ENCODE data around the gene MID1.
"Not testable (repeated sequence)": the region's sequence is repeated elsewhere in the genome, so short reads cannot be mapped to it uniquely, and the experiment has no call there.

Gene MID1

DNA sequence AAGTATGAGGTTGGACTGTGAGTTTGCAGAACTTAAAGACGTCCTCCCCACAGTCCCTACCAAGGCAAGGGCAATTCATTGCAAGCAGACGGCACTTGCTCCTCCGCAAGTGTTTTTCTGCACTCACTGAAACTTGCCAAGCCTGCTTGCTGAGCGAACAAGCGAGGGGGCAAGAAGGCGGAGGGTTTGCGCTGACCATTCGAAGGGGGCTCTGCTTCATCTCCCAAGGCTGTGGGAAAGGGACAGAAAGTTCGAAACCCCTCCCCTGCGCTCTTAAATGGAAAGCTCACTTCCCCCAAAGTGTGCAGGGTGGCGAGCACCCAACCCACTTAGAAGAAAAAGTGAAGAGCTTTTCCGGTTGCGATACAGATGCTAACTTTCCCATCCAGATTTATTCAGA lies 1.4 kb downstream of the MID1 start:
- no peak for FAIRE-seq

GRCh38 chrX:10617999-10618351 lies 2.4 kb downstream of the MID1 start:
- FAIRE-seq (peak; percentile 71), DNase-seq (ENCODE audit: insufficient read length, low spot score) (peak; percentile 25)

More for the DNA sequence above, 1.4 kb downstream of the MID1 start:
- no peak for DNase-seq (ENCODE audit: insufficient read length, low spot score)

GRCh38 chrX:10617186-10617998 lies 3.0 kb downstream of the MID1 start:
- DNase-seq (ENCODE audit: insufficient read length, low spot score) (no peak), FAIRE-seq (no peak)

- FAIRE-seq (no peak), DNase-seq (ENCODE audit: insufficient read length, low spot score) (no peak)
These were observed 4.2 kb downstream of the MID1 start for GRCh38 chrX:10615931-10616774.

DNA sequence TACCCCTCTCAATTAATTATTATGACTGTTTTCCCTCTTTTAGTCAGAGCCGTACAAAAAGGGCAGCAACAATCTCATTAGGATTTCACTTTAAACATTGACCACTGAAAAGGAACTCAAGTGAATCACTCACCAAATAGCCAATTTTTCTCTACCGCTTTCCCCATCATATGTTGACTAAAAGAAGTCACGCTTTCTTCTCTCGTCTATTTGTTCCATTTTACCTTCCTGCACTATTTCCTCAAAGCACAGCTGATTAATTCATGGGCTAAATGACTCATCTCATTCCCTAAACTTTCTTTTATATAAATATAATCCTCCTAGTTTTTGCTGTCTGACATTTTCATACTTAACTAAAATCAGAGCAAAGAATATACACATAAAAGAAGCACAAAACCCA lies 8.2 kb downstream of the MID1 start:
- FAIRE-seq: no peak
- no peak for DNase-seq (ENCODE audit: insufficient read length, low spot score)

DNA sequence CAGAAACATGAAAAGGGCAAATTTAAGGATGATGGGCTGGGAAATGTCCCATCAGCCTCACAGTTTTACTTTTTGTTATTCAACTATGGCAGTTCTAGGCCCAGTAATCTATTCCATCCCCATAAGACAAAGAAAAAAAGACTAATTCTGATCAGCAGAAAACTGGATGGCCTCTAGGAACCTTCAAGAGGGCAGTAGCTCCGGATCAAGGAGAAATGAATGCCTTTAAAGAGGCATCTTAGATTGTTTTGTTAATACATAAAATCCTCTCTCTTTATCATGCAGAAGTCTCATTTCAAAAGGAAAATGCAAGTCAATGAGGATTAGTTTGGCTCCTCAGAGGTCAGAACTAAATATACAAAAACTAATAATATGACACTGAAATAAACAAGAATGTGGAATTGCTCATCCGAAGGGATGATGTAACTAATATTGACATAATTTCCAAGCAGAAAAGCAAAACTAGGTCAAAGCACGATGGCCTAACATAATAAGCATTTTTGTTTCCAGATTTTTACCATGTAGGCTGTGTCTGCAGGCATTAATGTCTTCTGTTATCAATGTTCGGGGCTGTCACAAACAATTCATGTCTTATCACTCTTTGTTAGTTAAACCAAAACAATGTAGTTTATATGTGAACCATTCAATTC lies 8.8 kb downstream of the MID1 start:
- DNase-seq (ENCODE audit: insufficient read length, low spot score): no peak
- no peak for FAIRE-seq

GRCh38 chrX:10608099-10608498 lies 12.3 kb downstream of the MID1 start:
- FAIRE-seq: no peak

GRCh38 chrX:10607233-10607632 lies 13.2 kb downstream of the MID1 start:
- FAIRE-seq: no peak
- no peak for DNase-seq (ENCODE audit: insufficient read length, low spot score)

More at GRCh38 chrX:10608099-10608498, 12.3 kb downstream of the MID1 start:
- no peak for DNase-seq (ENCODE audit: insufficient read length, low spot score)

GRCh38 chrX:10603612-10604011 lies 16.8 kb downstream of the MID1 start:
- FAIRE-seq: no peak
- no peak for DNase-seq (ENCODE audit: insufficient read length, low spot score)

GRCh38 chrX:10602646-10603045 lies 17.7 kb downstream of the MID1 start:
- FAIRE-seq (no peak), DNase-seq (ENCODE audit: insufficient read length, low spot score) (no peak)

DNA sequence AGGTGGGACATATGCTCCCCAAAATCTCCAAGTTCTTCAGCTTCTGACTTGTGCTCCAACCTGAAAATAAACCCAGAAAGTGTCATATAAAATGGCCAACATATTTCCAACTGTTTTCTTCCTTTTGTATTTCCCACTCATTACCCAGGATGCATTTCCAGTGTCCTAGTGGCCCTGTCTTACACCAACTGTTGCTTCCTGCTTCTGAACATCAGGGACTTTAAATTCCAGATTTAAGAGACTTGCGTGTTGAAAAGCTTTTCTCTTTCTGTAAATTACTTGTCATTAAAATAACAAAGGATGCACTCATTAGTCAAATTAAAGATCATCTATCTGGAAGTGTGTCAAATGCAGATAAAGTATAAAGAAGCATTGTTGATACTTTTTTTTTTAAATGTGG lies 19.9 kb downstream of the MID1 start:
- FAIRE-seq (no peak), DNase-seq (ENCODE audit: insufficient read length, low spot score) (no peak)

GRCh38 chrX:10598540-10598939 lies 21.8 kb downstream of the MID1 start:
- DNase-seq (ENCODE audit: insufficient read length, low spot score): no peak
- no peak for FAIRE-seq

- FAIRE-seq (no peak), DNase-seq (ENCODE audit: insufficient read length, low spot score) (peak; percentile 24)
These were observed 22.5 kb downstream of the MID1 start for GRCh38 chrX:10597871-10598270.

GRCh38 chrX:10591363-10592335 lies 28.7 kb downstream of the MID1 start:
- DNase-seq (ENCODE audit: insufficient read length, low spot score) (no peak), FAIRE-seq (no peak)

- FAIRE-seq; DNase-seq (ENCODE audit: insufficient read length, low spot score): not testable (repeated sequence)
These were observed 30.6 kb downstream of the MID1 start for GRCh38 chrX:10589787-10590186.

- FAIRE-seq: no peak
- no peak for DNase-seq (ENCODE audit: insufficient read length, low spot score)
These were observed 31.3 kb downstream of the MID1 start for GRCh38 chrX:10589098-10589497.

DNA sequence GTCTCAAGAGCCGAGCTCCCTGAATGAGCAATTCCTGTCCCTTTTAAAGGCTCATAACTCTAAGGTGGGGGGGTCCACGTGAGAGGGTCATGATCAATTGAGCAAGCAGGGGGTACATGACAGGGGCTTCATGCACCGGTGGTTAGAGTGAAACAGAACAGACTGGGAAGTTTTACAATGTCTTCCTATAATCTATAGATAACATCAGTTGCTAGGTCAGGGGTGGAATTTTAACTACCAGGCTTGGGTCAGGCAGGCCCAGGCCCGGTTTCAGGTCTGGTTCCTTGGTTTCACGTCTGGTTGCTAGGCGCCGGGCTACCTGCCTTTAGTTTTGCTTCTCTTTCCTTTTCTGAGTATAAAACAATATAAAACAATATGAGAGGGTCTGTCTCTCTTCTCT lies 35.5 kb downstream of the MID1 start:
- DNase-seq (ENCODE audit: insufficient read length, low spot score); FAIRE-seq: not testable (repeated sequence)

DNA sequence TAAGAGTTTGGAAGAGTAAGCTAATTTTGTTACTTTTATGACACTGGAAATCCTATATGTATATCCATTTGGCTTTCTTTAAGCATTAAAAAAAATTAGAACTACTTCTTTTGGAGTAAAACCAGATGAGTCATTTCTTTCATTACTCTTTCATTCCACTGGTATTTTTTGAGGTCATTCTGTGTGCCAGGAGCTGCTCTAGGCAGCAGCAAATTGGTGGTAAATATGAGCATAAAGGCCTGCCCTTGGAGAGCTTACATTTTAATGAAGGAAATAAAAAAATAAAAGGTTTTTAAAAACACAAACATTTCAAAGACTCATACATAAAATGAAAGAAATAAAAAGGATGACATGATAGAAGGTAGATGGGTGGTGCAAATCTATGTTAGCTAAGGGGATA lies 37.4 kb downstream of the MID1 start:
- FAIRE-seq: no peak
- no peak for DNase-seq (ENCODE audit: insufficient read length, low spot score)

DNA sequence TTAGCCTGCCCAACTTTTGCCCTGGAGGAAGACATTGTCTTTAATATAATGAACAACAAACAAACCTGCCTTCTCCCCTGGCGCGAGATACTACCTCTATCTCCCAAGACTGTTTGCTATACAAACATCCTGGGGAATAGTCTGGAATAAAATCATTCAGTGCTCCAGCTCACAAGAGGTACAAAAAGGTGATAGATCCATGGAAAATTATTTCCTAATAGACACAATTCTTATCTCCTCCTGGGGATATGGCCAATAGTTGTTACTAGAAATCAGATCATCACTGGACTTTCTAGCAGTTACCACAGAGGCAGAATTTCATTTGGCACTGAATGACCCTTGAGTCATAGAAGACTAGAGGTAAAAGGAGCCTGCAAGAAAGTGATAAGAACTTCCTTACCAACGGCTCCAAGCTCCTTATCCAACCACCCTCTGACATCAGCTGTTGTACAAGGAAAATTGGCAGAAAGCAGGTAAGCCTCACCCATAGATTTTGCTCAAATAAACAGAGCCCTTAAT lies 38.1 kb downstream of the MID1 start:
- DNase-seq (ENCODE audit: insufficient read length, low spot score) (no peak), FAIRE-seq (no peak)
